Liver (tissue), 9 donors: ENCODE measurements around the gene ZNF827. TPM values are rescaled to one million over a fixed set of nuclear protein-coding genes. Genes with fewer than 3 reads are reported as not detected.

Source experiments
- DNase-seq: peaks from one replicate; pipeline ENCODE4 v3.0.0-alpha.2; 2017; ENCODE audit warnings: low spot score
- H3K27ac ChIP-seq, 2 donors: one replicate each; pipeline ENCODE4 v1.7.0; 2013; ENCODE audit warnings: inconsistent platforms in 2 of 2, low read length in 2 of 2, control low read depth in 1 of 2, low read depth in 1 of 2, mild to moderate bottlenecking in 1 of 2
- H3K27me3 ChIP-seq, 4 donors: one replicate each; pipeline versions ENCODE4 v1.6.1 to v1.7.0; 2013; ENCODE audit warnings: low read length in 3 of 4, inconsistent platforms in 1 of 4, mild to moderate bottlenecking in 1 of 4, moderate library complexity in 1 of 4; ENCODE audit not compliant: control insufficient read depth in 4 of 4, insufficient read depth in 4 of 4
- H3K36me3 ChIP-seq, 4 donors: one replicate each; pipeline versions ENCODE4 v1.6.1 to v1.7.0; 2013; ENCODE audit warnings: low read length in 3 of 4, mild to moderate bottlenecking in 3 of 4, low read depth in 1 of 4, moderate library complexity in 1 of 4; ENCODE audit not compliant: control insufficient read depth in 4 of 4, insufficient read depth in 3 of 4
- H3K4me1 ChIP-seq, 4 donors: one replicate each; pipeline versions ENCODE4 v1.6.1 to v1.7.0; 2013; ENCODE audit warnings: low read length in 3 of 4, mild to moderate bottlenecking in 3 of 4, moderate library complexity in 1 of 4; ENCODE audit not compliant: control insufficient read depth in 4 of 4, insufficient read depth in 4 of 4
- H3K4me3 ChIP-seq, 3 donors: one replicate each; pipeline versions ENCODE4 v1.6.1 to v1.7.0; 2013; ENCODE audit warnings: low read length in 3 of 3, control low read depth in 1 of 3, low read depth in 1 of 3, mild to moderate bottlenecking in 1 of 3
- H3K9ac ChIP-seq, 2 donors: one replicate each; pipeline ENCODE4 v1.7.0; 2013; ENCODE audit warnings: low read length in 2 of 2, mild to moderate bottlenecking in 2 of 2, moderate library complexity in 2 of 2, control low read depth in 1 of 2, low read depth in 1 of 2
- H3K9me3 ChIP-seq, 4 donors: one replicate each; pipeline versions ENCODE4 v1.6.1 to v1.7.0; 2013; ENCODE audit warnings: low read length in 3 of 4; ENCODE audit not compliant: control insufficient read depth in 4 of 4
- CTCF ChIP-seq: fragments of 150-350 bp; IDR thresholded peaks from 2 replicates; pipeline ENCODE4 v1.5.1; 2017; ENCODE audit warnings: improper control_type of control experiment, low read depth, low read length; ENCODE audit not compliant: missing input control
- EGR1 ChIP-seq, 2 donors: IDR thresholded peaks; 2 replicates each; pipeline ENCODE4 v1.6.1; 2016 to 2018; ENCODE audit warnings: antibody characterized with exemption in 2 of 2, low read depth in 2 of 2
- FOXA1 ChIP-seq: IDR thresholded peaks from 2 replicates; pipeline ENCODE4 v1.6.1; 2016; ENCODE audit warnings: antibody characterized with exemption
- GABPA ChIP-seq, 2 donors: IDR thresholded peaks in 1 of 2; conservative IDR thresholded peaks in 1 of 2; 2 replicates each; pipeline ENCODE4 v1.6.1; 2016; ENCODE audit warnings: antibody characterized with exemption in 2 of 2, mild to moderate bottlenecking in 1 of 2, moderate library complexity in 1 of 2
- HNF4A ChIP-seq, 2 donors: conservative IDR thresholded peaks; 2 replicates each; pipeline ENCODE4 v1.6.1; 2016; ENCODE audit warnings: antibody characterized with exemption in 2 of 2, mild to moderate bottlenecking in 2 of 2
- HNF4G ChIP-seq: IDR thresholded peaks from 2 replicates; pipeline ENCODE4 v1.6.1; 2016; ENCODE audit warnings: antibody characterized with exemption
- JUND ChIP-seq, 2 donors: IDR thresholded peaks; 2 replicates each; pipeline ENCODE4 v1.6.1; 2016; ENCODE audit warnings: antibody characterized with exemption in 2 of 2
- RAD21 ChIP-seq, 2 donors: IDR thresholded peaks; 2 replicates each; pipeline ENCODE4 v1.6.1; 2016; ENCODE audit warnings: antibody characterized with exemption in 2 of 2, mild to moderate bottlenecking in 2 of 2
- SP1 ChIP-seq: IDR thresholded peaks from 2 replicates; pipeline ENCODE4 v1.6.1; 2018; ENCODE audit warnings: antibody characterized with exemption, mild to moderate bottlenecking
- WGBS: extraction: QIAGEN DNeasy Blood & Tissue Kit; methylation state at CpG from one replicate; pipeline ENCODE4 v1.1.7; 2013; 5-methylcytosine and 5-hydroxymethylcytosine counted together
- polyA plus RNA-seq, 2 donors: library from polyadenylated mRNA; stranded (reverse) in 1 of 2; unstranded in 1 of 2; fragments of 200-250 nt in 1 of 2; fragments of >200 nt in 1 of 2; fragmentation: Nextera tagmentation in 1 of 2; extraction: Ambion mirVana in 1 of 2; gene quantifications; one replicate each; pipeline versions ENCODE4 v1.2.1 to v1.2.3, GENCODE V29; 2013 to 2015
- total RNA-seq, 2 donors: library from RNA; depleted of rRNA; stranded (reverse); fragments of >200 nt; gene quantifications; one replicate each; pipeline ENCODE4 v1.2.3, GENCODE V29; 2014
- TF ChIP-seq, protein P1 (sequence below): IDR thresholded peaks from 2 replicates; pipeline ENCODE4 v1.6.1; 2016; ENCODE audit warnings: antibody characterized with exemption
- TF ChIP-seq, protein P2 (sequence below): IDR thresholded peaks from 2 replicates; pipeline ENCODE4 v1.6.1; 2016; ENCODE audit warnings: antibody characterized with exemption
- TF ChIP-seq, protein P3 (sequence below): IDR thresholded peaks from 2 replicates; pipeline ENCODE4 v1.6.1; 2016; ENCODE audit warnings: antibody characterized with exemption
- donor health status: healthy.
- donor health status: healthy.
- donor health status: healthy.
- donor health status: healthy.
- donor health status: healthy.

ZNF827 gene
- total and polyA plus RNA-seq, 4 donors, result 0.46 to 2.9 (median 1.2) TPM

- H3K36me3 ChIP-seq, result no peaks in the 10 kb centered on the region
- no peaks in the 10 kb centered on the region for H3K9me3 ChIP-seq
- no peak overlapping the region for H3K9ac ChIP-seq
- TF ChIP-seq, protein P1, sequence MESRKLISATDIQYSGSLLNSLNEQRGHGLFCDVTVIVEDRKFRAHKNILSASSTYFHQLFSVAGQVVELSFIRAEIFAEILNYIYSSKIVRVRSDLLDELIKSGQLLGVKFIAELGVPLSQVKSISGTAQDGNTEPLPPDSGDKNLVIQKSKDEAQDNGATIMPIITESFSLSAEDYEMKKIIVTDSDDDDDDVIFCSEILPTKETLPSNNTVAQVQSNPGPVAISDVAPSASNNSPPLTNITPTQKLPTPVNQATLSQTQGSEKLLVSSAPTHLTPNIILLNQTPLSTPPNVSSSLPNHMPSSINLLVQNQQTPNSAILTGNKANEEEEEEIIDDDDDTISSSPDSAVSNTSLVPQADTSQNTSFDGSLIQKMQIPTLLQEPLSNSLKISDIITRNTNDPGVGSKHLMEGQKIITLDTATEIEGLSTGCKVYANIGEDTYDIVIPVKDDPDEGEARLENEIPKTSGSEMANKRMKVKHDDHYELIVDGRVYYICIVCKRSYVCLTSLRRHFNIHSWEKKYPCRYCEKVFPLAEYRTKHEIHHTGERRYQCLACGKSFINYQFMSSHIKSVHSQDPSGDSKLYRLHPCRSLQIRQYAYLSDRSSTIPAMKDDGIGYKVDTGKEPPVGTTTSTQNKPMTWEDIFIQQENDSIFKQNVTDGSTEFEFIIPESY, result no peak
- TF ChIP-seq JUND (IDR thresholded peaks at IDR 0.05) (no peak), HNF4G (no peak)
- TF ChIP-seq, protein P2, sequence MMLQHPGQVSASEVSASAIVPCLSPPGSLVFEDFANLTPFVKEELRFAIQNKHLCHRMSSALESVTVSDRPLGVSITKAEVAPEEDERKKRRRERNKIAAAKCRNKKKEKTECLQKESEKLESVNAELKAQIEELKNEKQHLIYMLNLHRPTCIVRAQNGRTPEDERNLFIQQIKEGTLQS, result no peak
- H3K27me3 ChIP-seq, result no peaks in the 10 kb centered on the region
- DNase-seq, result no peak
- no peak overlapping the region for H3K27ac ChIP-seq
- no peak overlapping the region for H3K4me3 ChIP-seq
- no peaks in the 10 kb centered on the region for H3K4me1 ChIP-seq
- 76% methylated on average over 4 of the region's 4 CpGs for WGBS
Measured at GRCh38 chr4:145984563-145984962, 45.9 kb upstream of the ZNF827 start.

DNA sequence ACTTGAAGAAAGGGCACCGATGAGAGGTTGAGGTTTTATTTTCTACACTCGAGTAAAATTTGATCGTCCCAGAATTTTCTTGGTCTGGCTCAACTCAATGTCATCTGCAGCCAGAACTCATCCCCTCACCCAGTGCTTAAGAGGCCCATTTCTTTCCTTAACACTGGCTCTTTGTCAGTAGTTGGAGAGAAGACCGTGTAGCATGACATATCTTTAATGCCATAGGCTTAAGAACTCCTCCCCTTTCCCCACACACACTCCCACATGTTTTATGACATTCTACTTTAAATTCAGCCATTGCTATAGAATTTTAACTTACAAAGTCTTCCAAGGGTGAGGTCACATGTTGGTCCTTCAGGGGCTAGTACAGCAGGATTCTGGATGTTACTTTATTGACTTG, 44.2 kb upstream of the ZNF827 start:
- no peak for DNase-seq
- Histone ChIP-seq H3K36me3 (no peaks in the 10 kb centered on the region), H3K27ac (no peak overlapping the region), H3K9ac (no peak overlapping the region), H3K9me3 (no peaks in the 10 kb centered on the region), H3K4me3 (no peak overlapping the region), H3K27me3 (no peaks in the 10 kb centered on the region), H3K4me1 (no peaks in the 10 kb centered on the region)
- TF ChIP-seq EGR1 (IDR thresholded peaks at IDR 0.05; ENCODE audit: low read depth in 2 of 2) (no peak), FOXA1 (no peak), HNF4A (conservative IDR thresholded peaks at IDR 0.05) (no peak), GABPA (IDR thresholded peaks at IDR 0.05 in 1 of 2, conservative IDR thresholded peaks at IDR 0.05 in 1 of 2) (no peak)
- TF ChIP-seq, protein P1, result no peak
- TF ChIP-seq, protein P3, sequence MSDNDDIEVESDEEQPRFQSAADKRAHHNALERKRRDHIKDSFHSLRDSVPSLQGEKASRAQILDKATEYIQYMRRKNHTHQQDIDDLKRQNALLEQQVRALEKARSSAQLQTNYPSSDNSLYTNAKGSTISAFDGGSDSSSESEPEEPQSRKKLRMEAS, result no peak
- TF ChIP-seq, protein P2, result no peak
- 86% methylated on average over 4 of the region's 4 CpGs for WGBS

DNA sequence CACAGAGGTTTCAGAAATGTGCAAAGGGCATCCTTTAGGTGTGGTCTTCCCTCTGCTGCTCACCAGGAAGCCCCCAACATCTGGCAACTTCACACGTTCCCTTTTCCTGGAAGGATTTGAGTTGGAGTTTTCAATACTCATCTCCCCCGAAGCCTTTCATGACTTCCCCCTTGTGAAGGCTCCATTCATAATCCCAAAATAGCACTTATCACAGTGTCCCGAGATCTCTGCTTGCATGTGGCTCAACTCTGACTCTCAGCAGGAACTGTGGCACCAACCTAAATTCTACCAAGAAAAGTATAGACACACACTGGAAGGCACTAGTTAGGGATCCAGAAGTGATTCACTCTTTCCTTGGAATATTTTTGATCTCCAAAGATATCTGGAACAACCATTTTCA, 40.5 kb upstream of the ZNF827 start:
- DNase-seq, result no peak
- TF ChIP-seq SP1 (no peak), HNF4A (conservative IDR thresholded peaks at IDR 0.05) (no peak), FOXA1 (no peak), CTCF (no peak), RAD21 (IDR thresholded peaks at IDR 0.05) (no peak), HNF4G (no peak)
- TF ChIP-seq, protein P3, result no peak
- H3K27ac ChIP-seq, result no peak overlapping the region
- no peak overlapping the region for H3K9ac ChIP-seq
- H3K4me1 ChIP-seq, result no peaks in the 10 kb centered on the region
- WGBS, result 61% methylated on average over 3 of the region's 3 CpGs
- H3K27me3 ChIP-seq, result no peaks in the 10 kb centered on the region
- H3K9me3 ChIP-seq, result no peaks in the 10 kb centered on the region
- no peak overlapping the region for H3K4me3 ChIP-seq
- no peaks in the 10 kb centered on the region for H3K36me3 ChIP-seq
